Esophagus mucosa (tissue), 1 donor: ENCODE data around the gene PDZD2. TPM values are rescaled to one million over a fixed set of nuclear protein-coding genes. Genes with fewer than 3 reads are reported as not detected.

ENCODE experiments used
- ATAC-seq: fragments of 200-7000 bp; cut with Tn5 transposase; one replicate; pipeline ENCODE4 v1.9.1; 2020
- total RNA-seq: library from RNA; stranded (reverse); gene quantifications from one replicate; pipeline ENCODE4 v1.2.4, GENCODE V29; 2023
- donor health status: DM: yes; HTN: yes; CAD: no.

The PDZD2 gene
- total RNA-seq, 1 donor from 2014 or later: 20.8 TPM

GRCh38 chr5:32150366-32150765 is 511.4 kb downstream of the PDZD2 start:
- ATAC-seq: no peak

- no peak for ATAC-seq
Measured at GRCh38 chr5:32151198-32151597, 512.3 kb downstream of the PDZD2 start.

GRCh38 chr5:32153723-32154122 is 514.8 kb downstream of the PDZD2 start:
- ATAC-seq: no peak

GRCh38 chr5:32155211-32155610 is 516.3 kb downstream of the PDZD2 start:
- ATAC-seq: no peak

GRCh38 chr5:32156635-32157034 is 517.7 kb downstream of the PDZD2 start:
- ATAC-seq: no peak

- no peak for ATAC-seq
Measured at GRCh38 chr5:32157078-32157477, 518.1 kb downstream of the PDZD2 start.

GRCh38 chr5:32158679-32158975 is 519.7 kb downstream of the PDZD2 start:
- no peak for ATAC-seq

GRCh38 chr5:32159328-32160072 is 520.6 kb downstream of the PDZD2 start:
- ATAC-seq: no peak

GRCh38 chr5:32160228-32160627 is 521.3 kb downstream of the PDZD2 start:
- ATAC-seq: no peak

Other genes starting within 250 kb of the PDZD2 start
- gene DROSHA, start 107.0 kb upstream of the PDZD2 start, total RNA-seq: 36.5 TPM
- 14.7 TPM for gene C5orf22, start 106.8 kb upstream of the PDZD2 start, total RNA-seq